GM21423 (cell line): ENCODE measurements around the gene CAMSAP2.

Experiments
- ATAC-seq: cut with Tn5 transposase; IDR thresholded peaks from one replicate; pipeline ENCODE4 v1.9.1; 2021; ENCODE audit warnings: mild to moderate bottlenecking, moderate library complexity; ENCODE audit not compliant: unreplicated experiment

Gene CAMSAP2

GRCh38 chr1:200895801-200896530 lies 157.3 kb downstream of the CAMSAP2 start:
- ATAC-seq, result peak; percentile 64

- ATAC-seq, result no peak
Observed at GRCh38 chr1:200896531-200897196, 158.0 kb downstream of the CAMSAP2 start.

GRCh38 chr1:200897259-200897658 lies 158.6 kb downstream of the CAMSAP2 start:
- no peak for ATAC-seq

- ATAC-seq, result no peak
Observed at GRCh38 chr1:200899015-200899386, 160.3 kb downstream of the CAMSAP2 start.

GRCh38 chr1:200899451-200899915 lies 160.8 kb downstream of the CAMSAP2 start:
- no peak for ATAC-seq

GRCh38 chr1:200899954-200900867 lies 161.5 kb downstream of the CAMSAP2 start:
- no peak for ATAC-seq

GRCh38 chr1:200900877-200901276 lies 162.2 kb downstream of the CAMSAP2 start:
- no peak for ATAC-seq

GRCh38 chr1:200901350-200901749 lies 162.7 kb downstream of the CAMSAP2 start:
- ATAC-seq, result no peak

- ATAC-seq, result no peak
Observed at GRCh38 chr1:200901796-200902444, 163.2 kb downstream of the CAMSAP2 start.

- ATAC-seq, result no peak
Observed at GRCh38 chr1:200903793-200904192, 165.1 kb downstream of the CAMSAP2 start.

GRCh38 chr1:200904772-200905171 lies 166.1 kb downstream of the CAMSAP2 start:
- no peak for ATAC-seq

- ATAC-seq, result peak; percentile 36
Observed at GRCh38 chr1:200905411-200906052, 166.8 kb downstream of the CAMSAP2 start.

GRCh38 chr1:200906491-200906890 lies 167.8 kb downstream of the CAMSAP2 start:
- no peak for ATAC-seq

GRCh38 chr1:200907611-200908097 lies 169.0 kb downstream of the CAMSAP2 start:
- peak; percentile 50 for ATAC-seq

- ATAC-seq, result no peak
Observed at GRCh38 chr1:200908191-200908868, 169.6 kb downstream of the CAMSAP2 start.

- peak; percentile 30 for ATAC-seq
Observed at GRCh38 chr1:200909071-200909470, 170.4 kb downstream of the CAMSAP2 start.

GRCh38 chr1:200909757-200910239 lies 171.1 kb downstream of the CAMSAP2 start:
- peak; percentile 48 for ATAC-seq
